ENCODE results near the gene ANKRD35.
"Not testable (repeated sequence)": the region's sequence is repeated elsewhere in the genome, so short reads cannot be mapped to it uniquely, and the experiment has no call there.

ANKRD35 gene

DNA sequence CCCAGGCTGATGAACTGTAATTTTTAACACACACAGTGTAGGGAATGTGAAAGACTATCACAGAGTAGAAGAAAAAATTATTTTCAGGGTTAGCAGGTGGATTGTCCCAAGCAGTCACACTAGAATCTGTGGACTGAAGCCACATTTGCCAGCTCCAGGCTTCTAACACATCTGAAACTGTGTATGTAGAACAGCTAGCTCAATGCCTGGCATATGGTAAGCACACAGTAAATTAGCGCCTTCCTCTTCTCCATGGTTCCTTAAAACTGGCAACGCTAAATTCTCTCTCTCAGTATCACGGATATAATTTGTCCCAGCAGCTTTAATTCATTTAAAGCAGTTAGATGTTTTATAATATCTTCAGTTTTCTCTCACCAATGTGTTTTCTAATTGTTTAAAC lies 42.6 kb downstream of the ANKRD35 start:
- ATAC-seq (replicated peaks; ENCODE audit: extremely low read depth, poor library complexity, severe bottlenecking): no peak
- no peaks in the 10 kb centered on the region for H3K9me3 Mint-ChIP-seq
- H3K27ac Mint-ChIP-seq (ENCODE audit: low read depth): no peak overlapping the region

GRCh38 chr1:145837656-145838055 lies 48.0 kb downstream of the ANKRD35 start:
- Mint-ChIP-seq H3K27ac (ENCODE audit: low read depth) (no peak overlapping the region), H3K4me1 (no peaks in the 10 kb centered on the region), H3K9me3 (no peaks in the 10 kb centered on the region), H3K27me3 (no peaks in the 10 kb centered on the region), H3K36me3 (ENCODE audit: insufficient read depth) (peaks cover 72% of the 10 kb centered on the region), H3K4me3 (no peak overlapping the region)
- no peak for ATAC-seq (replicated peaks; ENCODE audit: extremely low read depth, poor library complexity, severe bottlenecking)
- DNase-seq (ENCODE audit: low spot score in 2 of 2): no peak

More for the DNA sequence above, 42.6 kb downstream of the ANKRD35 start:
- Mint-ChIP-seq H3K36me3 (ENCODE audit: insufficient read depth) (peaks cover 33% of the 10 kb centered on the region), H3K27me3 (no peaks in the 10 kb centered on the region), H3K4me1 (peaks cover 6% of the 10 kb centered on the region), H3K4me3 (no peak overlapping the region)
- no peak for DNase-seq (ENCODE audit: low spot score in 2 of 2)

DNA sequence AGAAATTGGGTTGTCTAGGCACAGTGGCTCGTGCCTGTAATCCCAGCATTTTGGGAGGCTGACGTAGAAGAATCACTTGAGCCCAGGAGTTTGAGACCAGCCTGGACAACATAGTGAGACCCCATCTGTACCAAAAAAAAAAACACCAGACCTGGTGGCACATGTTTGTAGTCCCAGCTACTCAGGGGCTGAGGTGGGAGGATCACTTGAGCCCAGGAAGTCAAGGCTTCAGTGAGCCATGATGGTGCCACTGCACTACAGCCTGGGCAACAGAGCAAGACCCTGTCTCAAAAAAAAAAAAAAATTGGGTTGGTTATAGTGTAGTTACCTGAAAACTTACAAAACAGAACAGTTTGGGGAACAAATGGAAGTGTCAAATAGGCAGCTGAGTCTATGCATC lies 54.9 kb downstream of the ANKRD35 start:
- H3K36me3 Mint-ChIP-seq (ENCODE audit: insufficient read depth): peaks cover 80% of the 10 kb centered on the region
- H3K9me3 Mint-ChIP-seq; H3K27ac Mint-ChIP-seq (ENCODE audit: low read depth); H3K27me3 Mint-ChIP-seq; ATAC-seq (replicated peaks; ENCODE audit: extremely low read depth, poor library complexity, severe bottlenecking); H3K4me3 Mint-ChIP-seq; DNase-seq (ENCODE audit: low spot score in 2 of 2): not testable (repeated sequence)
- H3K4me1 Mint-ChIP-seq: peaks cover 17% of the 10 kb centered on the region

GRCh38 chr1:145828367-145829026 lies 57.2 kb downstream of the ANKRD35 start:
- no peak overlapping the region for H3K4me3 Mint-ChIP-seq
- peaks cover 67% of the 10 kb centered on the region for H3K36me3 Mint-ChIP-seq (ENCODE audit: insufficient read depth)
- H3K27me3 Mint-ChIP-seq: no peaks in the 10 kb centered on the region
- DNase-seq (ENCODE audit: low spot score in 2 of 2) (no peak), ATAC-seq (replicated peaks; ENCODE audit: extremely low read depth, poor library complexity, severe bottlenecking) (no peak)
- peak overlapping the region; percentile 75 for H3K27ac Mint-ChIP-seq (ENCODE audit: low read depth)
- H3K4me1 Mint-ChIP-seq: peaks cover 29% of the 10 kb centered on the region
- H3K9me3 Mint-ChIP-seq: no peaks in the 10 kb centered on the region

DNA sequence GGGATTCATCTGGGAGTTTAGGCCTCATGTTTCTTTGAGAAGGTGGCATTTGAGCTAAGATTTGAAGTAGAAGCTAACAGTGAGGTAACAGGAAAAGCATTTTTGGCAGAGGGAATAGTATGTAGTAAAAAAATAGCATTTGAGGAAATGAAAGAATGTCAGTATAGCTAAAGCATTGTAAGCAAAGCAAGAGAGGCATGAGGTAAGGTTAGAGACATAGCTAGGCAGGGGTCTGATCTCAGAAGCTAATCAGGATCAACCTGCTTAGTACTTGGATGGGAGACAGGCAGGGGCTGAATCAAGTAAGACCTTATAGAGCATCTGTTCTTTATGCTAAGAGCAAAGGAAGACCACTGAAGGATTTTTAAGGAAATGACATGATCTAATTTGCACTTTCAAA lies 57.7 kb downstream of the ANKRD35 start:
- Mint-ChIP-seq H3K27ac (ENCODE audit: low read depth) (peak overlapping the region; percentile 75), H3K4me3 (no peak overlapping the region), H3K27me3 (no peaks in the 10 kb centered on the region), H3K9me3 (no peaks in the 10 kb centered on the region), H3K36me3 (ENCODE audit: insufficient read depth) (peaks cover 64% of the 10 kb centered on the region), H3K4me1 (peaks cover 29% of the 10 kb centered on the region)
- DNase-seq (ENCODE audit: low spot score in 2 of 2) (no peak), ATAC-seq (replicated peaks; ENCODE audit: extremely low read depth, poor library complexity, severe bottlenecking) (no peak)

DNA sequence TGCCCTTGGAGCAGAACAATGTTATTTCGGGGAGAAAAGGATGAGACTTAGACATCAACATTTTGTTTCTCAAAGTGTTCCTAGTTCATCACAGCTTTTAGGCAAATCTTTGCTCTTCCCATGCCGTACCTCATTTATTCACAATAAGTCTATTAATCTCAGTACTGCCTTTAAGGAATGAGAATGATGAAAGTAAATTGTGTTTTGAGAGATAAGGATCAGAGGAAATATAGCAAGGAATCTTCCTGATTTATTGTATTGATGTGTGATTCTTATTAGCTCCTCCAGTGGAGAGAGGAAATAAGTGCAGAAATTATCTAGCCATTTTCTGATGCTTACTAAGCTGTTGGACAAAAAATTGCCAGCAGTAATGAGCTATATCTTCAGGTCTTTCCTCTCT lies 59.6 kb downstream of the ANKRD35 start:
- no peak for DNase-seq (ENCODE audit: low spot score in 2 of 2)
- peaks cover 29% of the 10 kb centered on the region for H3K4me1 Mint-ChIP-seq
- no peak for ATAC-seq (replicated peaks; ENCODE audit: extremely low read depth, poor library complexity, severe bottlenecking)
- H3K27me3 Mint-ChIP-seq: no peaks in the 10 kb centered on the region
- H3K36me3 Mint-ChIP-seq (ENCODE audit: insufficient read depth): peaks cover 52% of the 10 kb centered on the region
- no peaks in the 10 kb centered on the region for H3K9me3 Mint-ChIP-seq
- H3K4me3 Mint-ChIP-seq: peak overlapping the region; percentile 98
- no peak overlapping the region for H3K27ac Mint-ChIP-seq (ENCODE audit: low read depth)

- Mint-ChIP-seq H3K4me1 (peaks cover 29% of the 10 kb centered on the region), H3K9me3 (no peaks in the 10 kb centered on the region)
These were observed 61.2 kb downstream of the ANKRD35 start for GRCh38 chr1:145824499-145824842.

DNA sequence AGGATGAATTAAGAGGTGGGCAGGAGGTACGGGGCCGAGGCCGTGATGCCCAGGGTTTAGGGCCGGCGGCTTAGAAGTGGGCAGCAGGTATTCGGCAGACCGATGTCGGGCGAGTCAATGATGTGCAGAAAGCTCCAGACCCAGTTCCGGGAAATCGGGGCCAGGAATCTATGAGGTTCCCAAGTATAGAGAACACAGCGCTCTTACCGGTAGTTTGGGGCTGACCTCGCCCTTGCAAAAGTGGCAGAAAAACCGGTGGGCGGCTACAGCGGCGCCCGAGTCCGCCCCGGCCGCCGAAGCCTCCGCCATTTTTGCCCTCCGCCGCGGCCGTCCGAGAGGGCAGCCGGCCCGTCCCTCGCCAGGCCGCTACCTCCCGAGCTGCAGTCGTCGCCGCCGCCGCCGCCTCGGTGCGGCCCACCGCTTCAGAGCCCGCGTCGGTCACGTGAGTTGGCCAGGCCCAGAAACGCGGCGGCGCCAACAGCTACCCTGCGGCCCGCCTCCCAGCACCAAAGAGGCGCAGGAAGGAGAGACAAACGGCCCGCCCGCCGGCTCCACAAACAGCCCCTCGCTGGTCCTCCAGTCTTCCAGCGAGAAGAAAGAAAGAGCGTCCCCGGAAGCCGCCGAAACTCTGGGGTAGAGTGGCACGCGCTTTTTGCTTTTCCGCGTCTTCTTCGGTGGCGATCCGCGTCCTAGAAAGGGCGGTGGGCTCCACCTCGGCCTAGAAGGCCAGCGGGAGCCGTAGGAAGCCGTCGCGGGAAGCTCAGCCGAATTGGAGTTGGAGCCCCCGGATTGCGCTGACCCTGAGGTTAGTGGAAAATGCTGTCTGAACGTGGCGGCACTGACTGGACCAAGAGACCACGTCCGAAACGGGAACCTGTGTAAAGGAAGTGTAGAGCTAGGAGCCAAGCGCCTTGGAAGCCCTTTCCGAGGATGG lies 61.8 kb downstream of the ANKRD35 start, which contains the start of the genes POLR3C and RNF115:
TSS of gene POLR3C (plus strand) at position 636 of the 934 bp plus-strand sequence. CDS start 1,577 bp downstream, outside the sequence.
TSS of gene RNF115 (minus strand) at position 531 of the 934 bp plus-strand sequence. CDS start at position 309, 222 bp downstream.
- DNase-seq (ENCODE audit: low spot score in 2 of 2) (peak; percentile 62 to 76), ATAC-seq (replicated peaks; ENCODE audit: extremely low read depth, poor library complexity, severe bottlenecking) (peak; percentile 85)
- Mint-ChIP-seq H3K4me1 (peaks cover 29% of the 10 kb centered on the region), H3K36me3 (ENCODE audit: insufficient read depth) (peaks cover 37% of the 10 kb centered on the region), H3K9me3 (no peaks in the 10 kb centered on the region), H3K4me3 (peak within 1 kb of the TSS; percentile 98), H3K27ac (ENCODE audit: low read depth) (peak within 1 kb of the TSS; percentile 95), H3K27me3 (no peaks in the 10 kb centered on the region)

More at GRCh38 chr1:145824499-145824842, 61.2 kb downstream of the ANKRD35 start:
- Mint-ChIP-seq H3K36me3 (ENCODE audit: insufficient read depth) (peaks cover 41% of the 10 kb centered on the region), H3K27me3 (no peaks in the 10 kb centered on the region), H3K4me3 (peak overlapping the region; percentile 98), H3K27ac (ENCODE audit: low read depth) (peak overlapping the region; percentile 95)
- DNase-seq (ENCODE audit: low spot score in 2 of 2) (no peak), ATAC-seq (replicated peaks; ENCODE audit: extremely low read depth, poor library complexity, severe bottlenecking) (no peak)

- H3K9me3 Mint-ChIP-seq; DNase-seq (ENCODE audit: low spot score in 2 of 2); H3K27me3 Mint-ChIP-seq: not testable (repeated sequence)
- Mint-ChIP-seq H3K4me3 (peak overlapping the region; percentile 98), H3K4me1 (peaks cover 22% of the 10 kb centered on the region), H3K27ac (ENCODE audit: low read depth) (peak overlapping the region; percentile 95), H3K36me3 (ENCODE audit: insufficient read depth) (peaks cover 27% of the 10 kb centered on the region)
- peak; percentile 52 for ATAC-seq (replicated peaks; ENCODE audit: extremely low read depth, poor library complexity, severe bottlenecking)
These were observed 62.8 kb downstream of the ANKRD35 start for GRCh38 chr1:145822779-145823331.

DNA sequence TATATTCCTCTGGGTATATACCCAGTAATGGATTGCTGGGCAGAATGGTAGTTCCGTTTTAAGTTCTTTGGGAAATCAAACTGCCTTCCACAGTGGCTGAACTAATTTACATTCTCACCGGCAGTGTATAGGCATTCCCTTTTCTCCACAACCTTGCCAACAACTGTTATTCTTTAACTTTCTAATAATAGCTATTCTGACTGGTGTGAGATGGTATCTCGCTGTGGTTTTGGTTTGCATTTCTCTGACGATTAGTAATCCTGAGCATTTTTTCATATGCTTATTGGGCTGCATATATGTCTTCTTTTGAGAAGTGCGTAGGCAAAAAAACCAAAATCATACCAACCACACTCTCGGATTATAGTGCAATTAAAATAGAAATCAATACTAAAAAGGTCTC lies 67.6 kb downstream of the ANKRD35 start:
- ATAC-seq (replicated peaks; ENCODE audit: extremely low read depth, poor library complexity, severe bottlenecking): peak; percentile 43
- H3K27ac Mint-ChIP-seq (ENCODE audit: low read depth); H3K4me3 Mint-ChIP-seq; H3K9me3 Mint-ChIP-seq; DNase-seq (ENCODE audit: low spot score in 2 of 2); H3K27me3 Mint-ChIP-seq; H3K4me1 Mint-ChIP-seq; H3K36me3 Mint-ChIP-seq (ENCODE audit: insufficient read depth): not testable (repeated sequence)
